ENCODE measurements around the gene SPRR3.

The SPRR3 gene

DNA sequence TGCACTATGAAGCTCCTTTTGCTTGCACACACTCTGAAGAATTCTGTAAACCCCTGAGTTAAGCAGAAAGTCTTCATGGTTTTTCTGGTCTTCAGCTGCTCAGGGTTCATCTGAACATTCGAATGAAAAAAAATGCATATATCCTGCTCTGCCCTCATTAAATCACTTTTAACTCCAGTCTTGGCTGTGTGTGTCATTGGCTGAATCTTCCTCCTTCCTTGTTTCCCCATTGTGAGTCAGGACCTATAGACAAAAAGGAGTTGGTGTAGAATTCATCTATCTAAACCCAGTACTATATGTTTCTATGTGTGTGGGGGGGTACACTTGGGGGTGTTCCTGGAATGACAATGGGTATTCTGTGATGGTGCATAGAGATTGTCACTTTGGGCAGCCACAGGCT, 22.9 kb downstream of the SPRR3 start:
- Histone ChIP-seq H3K4me1 (peaks cover 15 to 37% (median 32%) of the 10 kb centered on the region in 10 experiments; a peak in 19 of 20 replicates), H3K27me3 (peaks cover 0 to 90% (median 0%) of the 10 kb centered on the region in 11 experiments; a peak in 10 of 22 replicates), H3K9ac (no peak overlapping the region), H4K20me1 (no peaks in the 10 kb centered on the region), H3K4me3 (no peak overlapping the region), H3K36me3 (no peaks in the 10 kb centered on the region), H3K9me3 (replicated peaks in 1 of 11) (peaks cover 0 to 20% (median 6%) of the 10 kb centered on the region in 11 experiments; a peak in 11 of 22 replicates), H3K4me2 (peak overlapping the region in 8 of 11 experiments; percentile 4 to 79 (median 64); a peak in 10 of 22 replicates), H3K27ac (no peak overlapping the region)
- no peak for TF ChIP-seq Cebpa-rat (IDR thresholded peaks at IDR 0.05)

DNA sequence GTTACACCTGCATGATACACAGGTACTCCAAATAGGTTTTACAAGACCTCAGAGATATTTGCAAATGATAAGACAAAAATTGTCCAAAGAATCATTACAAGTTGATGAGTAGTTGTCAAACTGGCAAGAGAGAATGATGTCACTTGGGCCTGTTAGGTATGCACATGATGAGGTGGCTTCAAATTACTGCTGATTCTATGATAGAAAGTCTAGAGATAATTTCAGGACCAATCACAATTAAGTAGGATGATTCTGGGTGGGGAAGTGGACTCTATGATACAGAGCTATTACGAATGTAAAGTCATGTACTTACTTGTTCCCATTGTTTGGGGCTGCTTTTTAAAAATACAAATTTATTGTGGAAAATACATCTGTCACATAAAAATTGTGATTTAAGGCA, 24.2 kb downstream of the SPRR3 start:
- TF ChIP-seq Cebpa-rat (IDR thresholded peaks at IDR 0.05) = no peak
- no peak overlapping the region for H3K4me3 ChIP-seq
- peaks cover 0 to 91% (median 6%) of the 10 kb centered on the region in 11 experiments; a peak in 10 of 22 replicates for H3K27me3 ChIP-seq
- no peaks in the 10 kb centered on the region for H4K20me1 ChIP-seq
- H3K4me1 ChIP-seq = peaks cover 15 to 37% (median 32%) of the 10 kb centered on the region in 10 experiments; a peak in 19 of 20 replicates
- no peaks in the 10 kb centered on the region for H3K36me3 ChIP-seq
- H3K27ac ChIP-seq = no peak overlapping the region
- no peak overlapping the region for H3K9ac ChIP-seq
- no peak overlapping the region for H3K4me2 ChIP-seq
- peaks cover 0 to 13% (median 0%) of the 10 kb centered on the region in 11 experiments; a peak in 3 of 22 replicates for H3K9me3 ChIP-seq (replicated peaks in 1 of 11)

DNA sequence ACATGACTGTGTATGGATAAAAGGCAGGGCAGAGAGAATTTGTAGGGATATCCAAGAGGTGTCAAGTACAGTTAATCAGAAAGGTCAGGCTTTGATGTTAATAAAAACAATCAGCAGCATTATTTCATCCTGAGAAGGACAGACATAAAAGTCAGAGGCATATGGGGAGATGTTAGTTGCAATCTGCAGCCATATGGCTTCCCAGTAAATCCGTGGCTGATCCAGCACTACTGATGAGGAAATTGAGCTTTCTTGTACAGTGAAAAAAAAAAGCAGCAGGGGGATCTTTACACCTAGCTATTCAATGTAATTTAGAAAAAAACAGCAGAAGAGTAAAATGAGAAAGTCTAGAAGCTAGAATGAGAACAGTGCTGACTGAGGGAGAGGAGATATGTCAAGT, 27.2 kb downstream of the SPRR3 start:
- H3K9ac ChIP-seq = no peak overlapping the region
- no peak overlapping the region for H3K27ac ChIP-seq
- H3K36me3 ChIP-seq = no peaks in the 10 kb centered on the region
- no peak overlapping the region for H3K4me2 ChIP-seq
- H3K27me3 ChIP-seq = peaks cover 0 to 93% (median 9%) of the 10 kb centered on the region in 11 experiments; a peak in 10 of 22 replicates
- no peak overlapping the region for H3K4me3 ChIP-seq
- peaks cover 19 to 28% (median 25%) of the 10 kb centered on the region in 10 experiments for H3K4me1 ChIP-seq
- no peak for TF ChIP-seq Cebpa-rat (IDR thresholded peaks at IDR 0.05)
- peaks cover 0 to 12% (median 0%) of the 10 kb centered on the region in 11 experiments; a peak in 6 of 22 replicates for H4K20me1 ChIP-seq
- H3K9me3 ChIP-seq (replicated peaks in 1 of 11) = peaks cover 0 to 13% (median 0%) of the 10 kb centered on the region in 11 experiments; a peak in 3 of 22 replicates

DNA sequence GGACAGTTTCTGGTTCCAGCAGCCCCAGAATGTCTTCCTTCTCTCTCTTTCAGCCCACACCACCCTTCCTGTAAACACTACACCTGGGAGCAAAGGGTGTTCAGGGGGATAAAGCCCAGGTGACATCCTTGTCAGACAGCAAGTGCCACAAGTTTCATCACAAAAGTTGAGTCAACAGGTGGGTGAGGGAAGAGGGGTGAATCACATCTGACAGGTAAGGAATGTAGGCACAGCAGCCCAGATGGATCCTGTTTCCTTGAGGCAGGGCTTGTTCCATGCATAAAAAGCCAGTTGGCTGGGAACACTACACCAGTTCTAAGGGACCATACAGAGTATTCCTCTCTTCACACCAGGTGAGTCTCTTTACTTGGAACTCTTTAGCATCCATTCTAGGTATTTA, 29.3 kb downstream of the SPRR3 start, which contains the start of gene SPRR1B:
TSS of gene SPRR1B (plus strand) at position 309 of the 400 bp plus-strand sequence. CDS start 1,143 bp downstream, outside the sequence.
- H3K27ac ChIP-seq = no peak within 1 kb of the TSS
- peaks cover 0 to 93% (median 9%) of the 10 kb centered on the region in 11 experiments; a peak in 10 of 22 replicates for H3K27me3 ChIP-seq
- H3K36me3 ChIP-seq = no peaks in the 10 kb centered on the region
- H3K4me3 ChIP-seq = no peak within 1 kb of the TSS
- peak within 1 kb of the TSS in 10 of 11 experiments; percentile 2 to 76 (median 57); a peak in 14 of 22 replicates for H3K4me2 ChIP-seq
- no peak within 1 kb of the TSS for H3K9ac ChIP-seq
- TF ChIP-seq Cebpa-rat (IDR thresholded peaks at IDR 0.05) = no peak
- H4K20me1 ChIP-seq = peaks cover 0 to 12% (median 0%) of the 10 kb centered on the region in 11 experiments; a peak in 6 of 22 replicates
- H3K9me3 ChIP-seq (replicated peaks in 1 of 11) = peaks cover 0 to 22% (median 5%) of the 10 kb centered on the region in 11 experiments; a peak in 5 of 22 replicates
- peaks cover 13 to 24% (median 20%) of the 10 kb centered on the region in 10 experiments for H3K4me1 ChIP-seq

DNA sequence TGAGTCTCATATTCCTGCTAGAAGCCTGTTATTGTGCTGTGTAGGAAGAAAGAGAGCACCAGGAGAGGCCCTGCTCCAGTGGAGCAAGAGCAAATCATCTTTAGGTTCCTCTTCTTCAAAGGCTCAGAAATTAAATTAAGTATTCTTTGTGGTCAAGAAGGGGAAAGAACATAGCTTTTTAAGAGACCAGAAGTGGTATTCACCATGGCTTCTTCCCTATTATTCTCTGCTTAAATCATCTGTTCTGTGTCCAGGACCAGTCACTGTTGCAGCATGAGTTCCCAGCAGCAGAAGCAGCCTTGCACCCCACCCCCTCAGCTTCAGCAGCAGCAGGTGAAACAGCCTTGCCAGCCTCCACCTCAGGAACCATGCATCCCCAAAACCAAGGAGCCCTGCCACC, 30.5 kb downstream of the SPRR3 start:
- Histone ChIP-seq H3K4me1 (peaks cover 13 to 24% (median 20%) of the 10 kb centered on the region in 10 experiments), H3K27ac (no peak overlapping the region), H3K36me3 (no peaks in the 10 kb centered on the region), H3K9me3 (replicated peaks in 1 of 11) (peaks cover 0 to 31% (median 5%) of the 10 kb centered on the region in 11 experiments; a peak in 6 of 22 replicates), H3K27me3 (peaks cover 0 to 94% (median 9%) of the 10 kb centered on the region in 11 experiments; a peak in 10 of 22 replicates), H3K4me2 (peak overlapping the region; percentile 43 to 76 (median 57); a peak in 21 of 22 replicates), H3K4me3 (no peak overlapping the region), H4K20me1 (peaks cover 0 to 12% (median 0%) of the 10 kb centered on the region in 11 experiments; a peak in 6 of 22 replicates), H3K9ac (no peak overlapping the region)
- no peak for TF ChIP-seq Cebpa-rat (IDR thresholded peaks at IDR 0.05)

DNA sequence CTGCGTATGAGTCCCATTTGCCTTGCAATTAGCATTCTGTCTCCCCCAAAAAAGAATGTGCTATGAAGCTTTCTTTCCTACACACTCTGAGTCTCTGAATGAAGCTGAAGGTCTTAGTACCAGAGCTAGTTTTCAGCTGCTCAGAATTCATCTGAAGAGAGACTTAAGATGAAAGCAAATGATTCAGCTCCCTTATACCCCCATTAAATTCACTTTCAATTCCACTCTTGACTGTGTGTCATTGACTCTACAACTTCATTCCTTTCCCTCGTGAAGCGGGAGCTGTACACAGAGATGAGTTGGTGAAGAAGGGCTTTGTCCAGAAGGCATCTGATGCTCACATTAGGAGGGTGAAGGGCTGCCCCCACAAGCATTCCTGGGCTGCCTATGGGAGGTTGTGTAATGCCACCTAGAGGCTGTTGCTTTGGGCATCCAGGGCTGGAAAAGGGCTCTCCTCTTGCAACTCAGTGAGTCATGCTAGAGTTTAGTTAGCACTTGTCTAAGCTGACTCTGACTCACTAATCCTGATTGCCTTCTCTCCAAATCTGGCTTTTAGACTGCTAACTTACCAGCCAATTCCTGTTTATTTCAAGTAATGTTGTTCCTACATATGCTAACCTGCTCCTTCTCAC, 31.2 kb downstream of the SPRR3 start:
- no peak overlapping the region for H3K9ac ChIP-seq
- H4K20me1 ChIP-seq = peaks cover 0 to 12% (median 0%) of the 10 kb centered on the region in 11 experiments; a peak in 6 of 22 replicates
- H3K4me2 ChIP-seq = peak overlapping the region; percentile 43 to 76 (median 57); a peak in 21 of 22 replicates
- no peak overlapping the region for H3K4me3 ChIP-seq
- TF ChIP-seq Cebpa-rat (IDR thresholded peaks at IDR 0.05) = 0 out of 22 replicates have a peak, but pooled peaks of 3 of the 11 experiments have one; percentile 11 to 13 (median 12)
- no peaks in the 10 kb centered on the region for H3K36me3 ChIP-seq
- H3K4me1 ChIP-seq = peaks cover 13 to 24% (median 20%) of the 10 kb centered on the region in 10 experiments
- H3K9me3 ChIP-seq (replicated peaks in 1 of 11) = peaks cover 0 to 31% (median 5%) of the 10 kb centered on the region in 11 experiments; a peak in 6 of 22 replicates
- no peak overlapping the region for H3K27ac ChIP-seq
- peaks cover 0 to 94% (median 9%) of the 10 kb centered on the region in 11 experiments; a peak in 10 of 22 replicates for H3K27me3 ChIP-seq

DNA sequence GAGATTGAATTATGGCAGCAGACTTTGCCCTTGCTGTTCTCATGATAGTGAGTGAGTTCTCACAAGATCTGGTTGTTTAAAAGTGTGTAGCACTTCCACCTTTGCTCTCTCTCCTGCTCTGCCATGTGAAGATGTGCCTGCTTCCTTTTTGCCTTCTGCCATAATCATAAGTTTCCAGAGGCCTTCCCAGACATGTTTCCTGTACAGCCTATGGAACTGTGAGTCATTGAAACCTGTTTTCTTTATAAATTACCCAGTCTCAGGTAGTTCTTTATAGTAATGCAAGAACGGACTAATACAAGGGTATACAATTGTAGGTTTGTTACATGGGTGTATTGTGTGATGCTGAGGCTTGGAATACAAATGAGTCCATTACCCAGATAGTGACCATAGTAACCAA, 33.7 kb downstream of the SPRR3 start:
- H3K27ac ChIP-seq = no peak overlapping the region
- no peak for TF ChIP-seq Cebpa-rat (IDR thresholded peaks at IDR 0.05)
- peaks cover 0 to 18% (median 0%) of the 10 kb centered on the region in 11 experiments; a peak in 3 of 22 replicates for H3K9me3 ChIP-seq (replicated peaks in 1 of 11)
- peaks cover 0 to 82% (median 9%) of the 10 kb centered on the region in 11 experiments; a peak in 10 of 22 replicates for H3K27me3 ChIP-seq
- no peaks in the 10 kb centered on the region for H3K36me3 ChIP-seq
- no peak overlapping the region for H3K4me3 ChIP-seq
- peaks cover 13 to 24% (median 20%) of the 10 kb centered on the region in 10 experiments for H3K4me1 ChIP-seq
- H3K4me2 ChIP-seq = no peak overlapping the region
- peaks cover 0 to 12% (median 0%) of the 10 kb centered on the region in 11 experiments; a peak in 6 of 22 replicates for H4K20me1 ChIP-seq
- no peak overlapping the region for H3K9ac ChIP-seq

DNA sequence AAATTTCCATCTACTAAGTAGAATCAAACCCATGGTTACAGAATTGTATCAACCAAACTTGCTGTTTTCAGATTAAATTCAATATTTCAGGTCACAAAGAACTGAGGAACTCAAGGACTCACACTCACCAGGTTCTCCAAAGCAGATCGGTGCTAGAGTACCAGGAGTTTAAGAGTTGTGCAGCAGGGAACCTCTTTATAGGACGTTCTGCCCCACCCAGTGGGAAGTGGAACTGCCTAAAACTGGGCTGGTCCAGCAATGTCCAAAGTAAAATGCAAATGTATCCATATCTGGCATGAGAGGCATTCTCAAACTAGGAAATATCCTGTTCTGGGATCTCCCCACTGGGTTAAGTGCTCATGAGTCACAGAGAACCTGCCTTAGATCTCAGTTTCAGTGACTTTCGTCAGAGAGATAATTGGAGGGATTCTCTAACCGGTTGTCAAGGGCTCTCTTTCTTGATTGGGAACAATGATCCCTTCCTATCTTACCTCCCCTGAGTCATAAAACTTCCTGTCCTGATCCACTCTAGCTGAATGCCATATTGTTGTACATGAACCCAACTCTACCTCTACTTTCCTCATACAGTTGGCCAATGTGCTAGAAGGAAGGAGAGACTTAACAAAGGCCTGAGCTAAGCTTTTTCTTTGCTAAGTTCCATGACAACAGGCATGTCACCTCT, 39.5 kb downstream of the SPRR3 start, which contains the start of gene SPRR2D:
TSS of gene SPRR2D (minus strand) at position 171 of the 682 bp plus-strand sequence. CDS start 774 bp downstream, outside the sequence.
- Histone ChIP-seq H3K9me3 (replicated peaks in 1 of 11) (peaks cover 0 to 7% (median 0%) of the 10 kb centered on the region in 11 experiments; a peak in 2 of 22 replicates), H3K4me2 (peak within 1 kb of the TSS in 1 of 11 experiments; percentile 21; a peak in 1 of 22 replicates), H4K20me1 (no peaks in the 10 kb centered on the region), H3K4me3 (no peak within 1 kb of the TSS), H3K36me3 (no peaks in the 10 kb centered on the region), H3K9ac (no peak within 1 kb of the TSS), H3K4me1 (peaks cover 0 to 18% (median 8%) of the 10 kb centered on the region in 10 experiments; a peak in 16 of 20 replicates), H3K27ac (no peak within 1 kb of the TSS), H3K27me3 (peaks cover 0 to 65% (median 0%) of the 10 kb centered on the region in 11 experiments; a peak in 7 of 22 replicates)
- TF ChIP-seq Cebpa-rat (IDR thresholded peaks at IDR 0.05) = no peak

Data from BLaER1 treated with 17β-estradiol and CSF1 and Interleukin-3, amounts not matched to agents 10 nM and 100 nM (cell line).